HEK293T (cell line): ENCODE measurements around the gene GMDS.

Experiments used
- BHLHE40 ChIP-seq: fragments of 450-650 bp; IDR thresholded peaks from 2 replicates; pipeline ENCODE4 v1.6.1; 2016; ENCODE audit warnings: mild to moderate bottlenecking, moderate library complexity, borderline replicate concordance
- CTBP1 ChIP-seq: fragments of 450-650 bp; IDR thresholded peaks from 2 replicates; pipeline ENCODE4 v1.6.1; 2016; ENCODE audit warnings: borderline replicate concordance
- ELF4 ChIP-seq: fragments of 450-650 bp; IDR thresholded peaks from 2 replicates; pipeline ENCODE4 v1.6.1; 2017; ENCODE audit warnings: antibody characterized with exemption
- FOXA1 ChIP-seq: fragments of 450-650 bp; IDR thresholded peaks from 2 replicates; pipeline ENCODE4 v1.6.1; 2016; ENCODE audit warnings: mild to moderate bottlenecking
- FOXK2 ChIP-seq: fragments of 450-650 bp; IDR thresholded peaks from 2 replicates; pipeline ENCODE4 v1.6.1; 2016; ENCODE audit warnings: mild to moderate bottlenecking
- FOXM1 ChIP-seq: fragments of 450-650 bp; IDR thresholded peaks from 2 replicates; pipeline ENCODE4 v1.6.1; 2017; ENCODE audit warnings: mild to moderate bottlenecking, borderline replicate concordance
- L3MBTL2 ChIP-seq: fragments of 450-650 bp; conservative IDR thresholded peaks from 2 replicates; pipeline ENCODE4 v1.6.1; 2016; ENCODE audit warnings: mild to moderate bottlenecking
- SP1 ChIP-seq: fragments of 450-650 bp; IDR thresholded peaks from 2 replicates; pipeline ENCODE4 v1.6.1; 2017
- TARDBP ChIP-seq: fragments of 450-650 bp; IDR thresholded peaks from 2 replicates; pipeline ENCODE4 v1.6.1; 2016

DNA sequence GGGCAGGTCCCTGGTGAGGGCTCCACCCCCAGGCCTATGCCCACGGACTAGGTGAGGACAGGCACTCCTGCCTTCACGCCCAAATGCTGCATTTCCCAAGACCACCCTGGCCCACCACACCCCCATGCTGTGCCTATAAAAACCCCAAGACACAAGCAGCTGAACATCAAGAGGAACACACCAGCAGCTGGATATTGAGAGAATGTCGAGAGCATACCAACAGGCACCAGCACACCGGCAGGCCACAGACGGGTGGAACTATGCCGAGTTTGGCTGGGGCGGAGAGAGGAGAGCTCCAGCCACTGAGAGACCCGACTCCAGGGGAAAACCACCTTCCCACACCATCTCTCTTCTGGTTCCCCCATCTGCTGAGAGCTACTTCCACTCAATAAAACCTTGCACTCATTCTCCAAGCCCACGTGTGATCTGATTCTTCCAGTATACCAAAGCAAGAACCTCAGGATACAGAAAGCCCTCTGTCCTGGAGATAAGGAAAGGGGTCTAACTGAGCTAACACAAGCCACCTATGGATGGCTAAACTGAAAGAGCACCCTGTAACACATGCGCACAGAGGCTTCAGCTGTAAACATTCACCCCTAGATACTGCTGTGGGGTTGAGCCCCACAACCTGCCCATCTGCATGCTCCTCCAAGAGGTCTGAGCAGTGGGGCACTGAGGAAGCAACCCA lies 319.5 kb downstream of the GMDS start:
- no peak for TF ChIP-seq FOXA1
- no peak for TF ChIP-seq ELF4
- TF ChIP-seq TARDBP: no peak
- no peak for TF ChIP-seq CTBP1
- no peak for TF ChIP-seq SP1
- TF ChIP-seq BHLHE40: no peak
- TF ChIP-seq L3MBTL2: no peak
- no peak for TF ChIP-seq FOXK2
- no peak for TF ChIP-seq FOXM1
